ENCODE results near the gene GBGT1.

GBGT1 gene

GRCh38 chr9:133167096-133167730 is 3.5 kb upstream of the GBGT1 start:
- intact Hi-C loops (cut with DNase I), result no loop called here
- peak in 2 of 10 donors; percentile 30 to 50 for DNase-seq

GRCh38 chr9:133166392-133166791 is 2.7 kb upstream of the GBGT1 start:
- peak in 3 of 10 donors; percentile 19 to 78 (median 44) for DNase-seq
- intact Hi-C loops (cut with DNase I), result no loop called here

GRCh38 chr9:133165452-133165730 is 1.7 kb upstream of the GBGT1 start:
- intact Hi-C loops (cut with DNase I), result no loop called here
- peak in 1 of 10 donors; percentile 40 for DNase-seq

GRCh38 chr9:133164191-133164590 is 477 bp upstream of the GBGT1 start:
- DNase-seq, result no peak
- intact Hi-C loops (cut with DNase I), result no loop called here

GRCh38 chr9:133162861-133163503 is 732 bp downstream of the GBGT1 start:
- intact Hi-C loops (cut with DNase I), result no loop called here
- peak in 3 of 10 donors; percentile 29 to 77 (median 74) for DNase-seq

- intact Hi-C loops (cut with DNase I), result no loop called here
- peak in 3 of 10 donors; percentile 2 to 33 (median 10) for DNase-seq
These were observed 2.2 kb downstream of the GBGT1 start for GRCh38 chr9:133161547-133161950.

- peak in 6 of 10 donors; percentile 37 to 89 (median 44) for DNase-seq
- intact Hi-C loops (cut with DNase I), result no loop called here
These were observed 2.8 kb downstream of the GBGT1 start for GRCh38 chr9:133160742-133161546.

- peak in 2 of 10 donors; percentile 41 to 57 for DNase-seq
- intact Hi-C loops (cut with DNase I), result no loop called here
These were observed 5.0 kb downstream of the GBGT1 start for GRCh38 chr9:133158695-133159094.

GRCh38 chr9:133155156-133155555 is 8.6 kb downstream of the GBGT1 start:
- intact Hi-C loops (cut with DNase I), result no loop called here
- peak in 4 of 10 donors; percentile 3 to 37 (median 8) for DNase-seq

- intact Hi-C loops (cut with DNase I), result no loop called here
- peak in 4 of 10 donors; percentile 4 to 76 (median 38) for DNase-seq
These were observed 9.4 kb downstream of the GBGT1 start for GRCh38 chr9:133154097-133154989.

GRCh38 chr9:133153227-133154096 is 10.3 kb downstream of the GBGT1 start:
- intact Hi-C loops (cut with DNase I), result no loop called here
- peak in 4 of 10 donors; percentile 7 to 81 (median 72) for DNase-seq

- intact Hi-C loops (cut with DNase I), result no loop called here
- DNase-seq, result peak in 1 of 10 donors; percentile 59
These were observed 11.9 kb downstream of the GBGT1 start for GRCh38 chr9:133151601-133152525.

- intact Hi-C loops (cut with DNase I), result no loop called here
- no peak for DNase-seq
These were observed 12.7 kb downstream of the GBGT1 start for GRCh38 chr9:133151041-133151440.

GRCh38 chr9:133149130-133150015 is 14.3 kb downstream of the GBGT1 start:
- DNase-seq, result peak; percentile 70 to 98 (median 84)
- intact Hi-C loops (cut with DNase I), result loop anchor here (2.0 to 5.0 kb wide), 2 partner anchors 29 to 117 kb away; partner anchors contain the start of genes GTF3C5 and RALGDS

- DNase-seq, result peak in 5 of 10 donors; percentile 57 to 95 (median 72)
- intact Hi-C loops (cut with DNase I), result loop anchor here (2.0 to 5.0 kb wide), 2 partner anchors 28 to 116 kb away; partner anchors contain the start of genes GTF3C5 and RALGDS
These were observed 15.2 kb downstream of the GBGT1 start for GRCh38 chr9:133148199-133149129.

Measured in posterior cingulate gyrus (tissue), 11 donors.